ENCODE measurements around the gene ERLEC1. TPM values are rescaled to one million over a fixed set of nuclear protein-coding genes. Genes with fewer than 3 reads are reported as not detected.

ERLEC1 gene
- polyA plus RNA-seq, 2 of the 4 experiments (the other 2 are of a cell fraction) = 58.7 to 113 TPM

- H3K27ac ChIP-seq = no peak overlapping the region
- no peaks in the 10 kb centered on the region for H3K9me3 ChIP-seq
- H3K4me1 ChIP-seq = no peaks in the 10 kb centered on the region
- WGBS (ENCODE audit: missing lambda C conversion rate) = 95% methylated on average over 5 of the region's 5 CpGs
- no peak for ATAC-seq
- POLR2A ChIA-PET = no interaction called here
- no peak overlapping the region for H3K4me2 ChIP-seq
- CTCF ChIA-PET = interaction anchor here (0.7 to 2.2 kb wide), 2 partner anchors 15 to 17 kb away, joined by 4 to 6 read pairs; no protein-coding TSS in a partner anchor
- TF ChIP-seq HOXB5 (CRISPR knock-in tag; IDR thresholded peaks at IDR 0.05) = no peak
- no peak for TF ChIP-seq BHLHE40 (IDR thresholded peaks at IDR 0.05; ENCODE audit: low read depth, low read length)
- DNase-seq (ENCODE audit: low read depth in 1 of 2, low spot score in 1 of 2) = no peak
- H3K4me3 ChIP-seq = no peak overlapping the region
- no peak for FAIRE-seq
Measured at GRCh38 chr2:53861824-53862223, 75.0 kb downstream of the ERLEC1 start.

DNA sequence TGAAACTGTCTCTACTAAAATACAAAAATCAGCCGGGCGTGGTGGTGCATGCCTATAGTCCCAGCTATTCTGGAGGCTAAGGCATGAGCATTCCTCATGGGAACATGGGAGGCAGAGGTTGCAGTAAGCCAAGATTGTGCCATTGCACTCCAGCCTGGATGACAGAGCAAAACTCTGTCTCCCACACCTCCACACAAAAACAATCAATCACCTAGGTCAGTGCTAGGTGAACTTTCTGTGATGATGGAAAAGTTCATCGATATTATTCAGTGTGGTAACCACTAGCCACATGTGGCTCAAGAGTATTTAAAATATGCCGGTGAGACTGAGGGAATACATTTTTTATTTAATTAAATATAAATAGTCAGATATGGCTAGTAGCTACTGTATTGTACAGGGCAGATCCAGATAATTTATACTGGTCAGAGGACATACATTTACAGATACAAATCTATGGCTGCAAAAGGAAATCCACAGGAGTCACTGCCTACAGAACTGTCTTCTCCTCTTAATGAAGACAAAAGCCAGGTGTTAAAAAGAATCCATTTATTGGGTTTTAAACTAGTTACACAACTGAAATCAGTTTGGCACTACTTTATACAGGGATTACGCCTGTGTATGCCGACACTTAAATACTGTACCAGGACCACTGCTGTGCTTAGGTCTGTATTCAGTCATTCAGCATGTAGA lies 76.8 kb downstream of the ERLEC1 start:
- Histone ChIP-seq H3K27ac (no peak overlapping the region), H3K4me3 (no peak overlapping the region), H3K4me1 (no peaks in the 10 kb centered on the region), H3K9me3 (no peaks in the 10 kb centered on the region), H3K4me2 (no peak overlapping the region)
- DNase-seq (ENCODE audit: low read depth in 1 of 2, low spot score in 1 of 2) = no peak
- FAIRE-seq = no peak
- POLR2A ChIA-PET = no interaction called here
- ATAC-seq = no peak
- CTCF ChIA-PET = interaction anchor here (2.2 kb wide), 1 partner anchor 19 kb away, joined by 6 read pairs; no protein-coding TSS in a partner anchor
- 89% methylated on average over 6 of the region's 6 CpGs for WGBS (ENCODE audit: missing lambda C conversion rate)
- no peak for TF ChIP-seq SMC3 (IDR thresholded peaks at IDR 0.05)
- TF ChIP-seq CBX8 (IDR thresholded peaks at IDR 0.05) = no peak
- TF ChIP-seq NR3C1 (IDR thresholded peaks at IDR 0.05) = no peak
- no peak for TF ChIP-seq JUN (IDR thresholded peaks at IDR 0.05)
- TF ChIP-seq REST (IDR thresholded peaks at IDR 0.05) = no peak
- no peak for TF ChIP-seq SREBF2 (IDR thresholded peaks at IDR 0.05)
- TF ChIP-seq CEBPB (IDR thresholded peaks at IDR 0.05) = no peak
- TF ChIP-seq, protein P1, sequence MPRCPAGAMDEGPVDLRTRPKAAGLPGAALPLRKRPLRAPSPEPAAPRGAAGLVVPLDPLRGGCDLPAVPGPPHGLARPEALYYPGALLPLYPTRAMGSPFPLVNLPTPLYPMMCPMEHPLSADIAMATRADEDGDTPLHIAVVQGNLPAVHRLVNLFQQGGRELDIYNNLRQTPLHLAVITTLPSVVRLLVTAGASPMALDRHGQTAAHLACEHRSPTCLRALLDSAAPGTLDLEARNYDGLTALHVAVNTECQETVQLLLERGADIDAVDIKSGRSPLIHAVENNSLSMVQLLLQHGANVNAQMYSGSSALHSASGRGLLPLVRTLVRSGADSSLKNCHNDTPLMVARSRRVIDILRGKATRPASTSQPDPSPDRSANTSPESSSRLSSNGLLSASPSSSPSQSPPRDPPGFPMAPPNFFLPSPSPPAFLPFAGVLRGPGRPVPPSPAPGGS (IDR thresholded peaks at IDR 0.05) = no peak
- TF ChIP-seq MAZ (IDR thresholded peaks at IDR 0.05; ENCODE audit: borderline replicate concordance, low read depth, low read length) = no peak
- TF ChIP-seq HMGXB4 (CRISPR knock-in tag; IDR thresholded peaks at IDR 0.05; ENCODE audit: borderline replicate concordance) = no peak
- no peak for TF ChIP-seq HEYL (CRISPR knock-in tag; IDR thresholded peaks at IDR 0.05)
- TF ChIP-seq FOSB (CRISPR knock-in tag; IDR thresholded peaks at IDR 0.05) = no peak
- TF ChIP-seq POLR2AphosphoS2 (conservative IDR thresholded peaks at IDR 0.05; ENCODE audit: low read length) = no peak
- no peak for TF ChIP-seq GATA3 (IDR thresholded peaks at IDR 0.05; ENCODE audit: borderline replicate concordance)
- TF ChIP-seq NFE2L2 (conservative IDR thresholded peaks at IDR 0.05; ENCODE audit: low read length) = no peak
- TF ChIP-seq ZNF302 (CRISPR knock-in tag; IDR thresholded peaks at IDR 0.05) = no peak
- TF ChIP-seq ATOH8 (CRISPR knock-in tag; IDR thresholded peaks at IDR 0.05; ENCODE audit: low read depth) = no peak
